Spleen (tissue), 7 donors: ENCODE measurements around the gene SV2A.

Experiments
- POLR2AphosphoS5 ChIP-seq, 3 donors: sonication (generic); formaldehyde crosslinking; IDR thresholded peaks; one replicate each; pipeline ENCODE4 v1.5.1; 2017; ENCODE audit warnings: antibody characterized with exemption in 3 of 3
- TF ChIP-seq, protein P1 (sequence below), 11 experiments: fragments of 200-600 bp in 7 of 11; fragments of 450-650 bp in 4 of 11; sonication (generic) in 4 of 11; IDR thresholded peaks in 8 of 11; conservative IDR thresholded peaks in 3 of 11; 1 replicate in 7 of 11; 2 replicates in 4 of 11; pipeline versions ENCODE4 v1.4.0 to v1.8.0; 2016 to 2021; ENCODE audit warnings: antibody characterized with exemption in 11 of 11, inconsistent platforms in 4 of 11, mild to moderate bottlenecking in 1 of 11
- donor health status: DM: no; HTN: no; CAD: no; lungs with moderate emphysema.
- donor health status: DM: no; HTN: no; CAD: no.
- donor health status: DM: no; HTN: no; CAD: no.

GRCh38 chr1:149926296-149926695, 8.7 kb upstream of the SV2A start:
- TF ChIP-seq POLR2AphosphoS5 (IDR thresholded peaks at IDR 0.05): no peak
- TF ChIP-seq, protein P1, sequence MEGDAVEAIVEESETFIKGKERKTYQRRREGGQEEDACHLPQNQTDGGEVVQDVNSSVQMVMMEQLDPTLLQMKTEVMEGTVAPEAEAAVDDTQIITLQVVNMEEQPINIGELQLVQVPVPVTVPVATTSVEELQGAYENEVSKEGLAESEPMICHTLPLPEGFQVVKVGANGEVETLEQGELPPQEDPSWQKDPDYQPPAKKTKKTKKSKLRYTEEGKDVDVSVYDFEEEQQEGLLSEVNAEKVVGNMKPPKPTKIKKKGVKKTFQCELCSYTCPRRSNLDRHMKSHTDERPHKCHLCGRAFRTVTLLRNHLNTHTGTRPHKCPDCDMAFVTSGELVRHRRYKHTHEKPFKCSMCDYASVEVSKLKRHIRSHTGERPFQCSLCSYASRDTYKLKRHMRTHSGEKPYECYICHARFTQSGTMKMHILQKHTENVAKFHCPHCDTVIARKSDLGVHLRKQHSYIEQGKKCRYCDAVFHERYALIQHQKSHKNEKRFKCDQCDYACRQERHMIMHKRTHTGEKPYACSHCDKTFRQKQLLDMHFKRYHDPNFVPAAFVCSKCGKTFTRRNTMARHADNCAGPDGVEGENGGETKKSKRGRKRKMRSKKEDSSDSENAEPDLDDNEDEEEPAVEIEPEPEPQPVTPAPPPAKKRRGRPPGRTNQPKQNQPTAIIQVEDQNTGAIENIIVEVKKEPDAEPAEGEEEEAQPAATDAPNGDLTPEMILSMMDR (IDR thresholded peaks at IDR 0.05 in 8 of 11, conservative IDR thresholded peaks at IDR 0.05 in 3 of 11): no peak
